DOHH2 (cell line): ENCODE data around the gene GATAD2A.

Experiments
- H3F3A ChIP-seq: fragments of 200-600 bp; sonication (generic), shearing (Covaris generic); 2 replicates; pipeline ENCODE4 v1.6.0; 2016; ENCODE audit warnings: antibody characterized with exemption, mild to moderate bottlenecking; ENCODE audit not compliant: control insufficient read depth, insufficient read depth
- H3K27ac ChIP-seq: fragments of 200-600 bp; sonication (generic); 2 replicates; pipeline ENCODE4 v1.5.1; 2014; ENCODE audit warnings: low read depth, mild to moderate bottlenecking, low read length, moderate library complexity
- H3K27me3 ChIP-seq: fragments of 200-600 bp; sonication (generic); 2 replicates; pipeline ENCODE4 v1.6.1; 2014; ENCODE audit warnings: mild to moderate bottlenecking, low read length, mixed read lengths; ENCODE audit not compliant: control insufficient read depth
- H3K36me3 ChIP-seq: fragments of 200-600 bp; sonication (generic); 2 replicates; pipeline ENCODE4 v1.6.1; 2014; ENCODE audit warnings: mild to moderate bottlenecking, low read length, moderate library complexity, mixed read lengths; ENCODE audit not compliant: control insufficient read depth
- H3K4me1 ChIP-seq: fragments of 200-600 bp; sonication (generic); 2 replicates; pipeline ENCODE4 v1.6.1; 2014; ENCODE audit warnings: mild to moderate bottlenecking, low read length, mixed read lengths; ENCODE audit not compliant: control insufficient read depth
- H3K4me2 ChIP-seq: fragments of 200-600 bp; sonication (generic); 2 replicates; pipeline ENCODE4 v1.6.0; 2014; ENCODE audit warnings: mild to moderate bottlenecking, low read length, moderate library complexity
- H3K4me3 ChIP-seq: fragments of 200-600 bp; sonication (generic); 2 replicates; pipeline ENCODE4 v1.5.1; 2014; ENCODE audit warnings: mild to moderate bottlenecking, low read length, mixed read lengths
- H3K79me2 ChIP-seq: fragments of 200-600 bp; sonication (generic); 2 replicates; pipeline ENCODE4 v1.6.1; 2014; ENCODE audit warnings: mild to moderate bottlenecking, low read length, mixed read lengths; ENCODE audit not compliant: control insufficient read depth
- H3K9me2 ChIP-seq: fragments of 200-600 bp; sonication (generic); replicated peaks from 2 replicates; pipeline ENCODE4 v1.6.1; 2014; ENCODE audit warnings: mild to moderate bottlenecking, low read length, mixed read lengths; ENCODE audit not compliant: control insufficient read depth
- H3K9me3 ChIP-seq: fragments of 200-600 bp; sonication (generic); 2 replicates; pipeline ENCODE4 v1.6.1; 2014; ENCODE audit warnings: antibody characterized with exemption, low read length, mixed read lengths; ENCODE audit not compliant: control insufficient read depth, insufficient read depth
- H4K20me1 ChIP-seq: fragments of 200-600 bp; sonication (generic); 2 replicates; pipeline ENCODE4 v1.6.0; 2014; ENCODE audit warnings: low read depth, mild to moderate bottlenecking, antibody characterized with exemption, low read length, moderate library complexity; ENCODE audit not compliant: control insufficient read depth, insufficient read depth
- EZH2phosphoT487 ChIP-seq: fragments of 200-600 bp; sonication (generic); IDR thresholded peaks from 2 replicates; pipeline ENCODE4 v1.6.1; 2017; ENCODE audit warnings: borderline replicate concordance, mild to moderate bottlenecking, antibody characterized with exemption, low read length, moderate library complexity, mixed read lengths
- TF ChIP-seq, protein P1 (sequence below): fragments of 200-600 bp; sonication (generic); IDR thresholded peaks from one replicate; pipeline ENCODE4 v1.5.1; 2014; ENCODE audit warnings: antibody characterized with exemption, mild to moderate bottlenecking, low read depth, low read length; ENCODE audit not compliant: poor library complexity, severe bottlenecking

The GATAD2A gene

DNA sequence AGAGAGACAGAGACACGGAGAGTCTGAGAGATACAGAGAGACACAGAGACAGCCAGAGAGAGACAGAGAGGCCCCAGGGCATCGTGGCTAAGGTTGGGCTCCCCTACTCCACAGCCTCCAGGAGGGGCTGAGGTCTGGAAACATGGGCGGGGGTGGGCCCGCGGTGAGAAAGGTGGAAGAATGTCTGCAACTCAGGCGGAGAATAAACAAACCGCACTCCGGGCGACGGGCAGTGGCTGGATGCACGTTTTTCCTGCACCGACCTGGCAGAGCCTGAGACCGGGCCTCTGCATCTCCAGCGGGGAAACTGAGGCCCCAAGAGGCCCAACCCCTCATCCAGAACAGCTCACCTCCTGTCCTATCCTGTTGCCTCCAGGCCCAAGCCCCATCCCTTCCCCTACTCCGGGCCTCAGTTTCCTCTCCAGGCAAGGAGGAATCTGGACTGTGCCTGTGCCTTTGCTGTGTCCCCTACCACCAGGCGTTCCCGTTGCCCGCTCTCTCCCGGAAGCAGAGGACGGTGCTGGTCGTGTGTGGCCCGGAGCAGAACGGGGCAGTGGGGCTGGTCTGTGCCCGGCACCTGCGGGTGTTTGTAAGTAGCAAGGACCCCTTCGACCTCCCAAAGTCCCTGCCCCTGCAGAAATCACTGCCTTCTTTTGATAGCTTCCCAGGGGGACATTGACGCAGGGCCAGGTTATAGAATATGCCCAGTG is 129.2 kb downstream of the GATAD2A start:
- TF ChIP-seq, protein P1, sequence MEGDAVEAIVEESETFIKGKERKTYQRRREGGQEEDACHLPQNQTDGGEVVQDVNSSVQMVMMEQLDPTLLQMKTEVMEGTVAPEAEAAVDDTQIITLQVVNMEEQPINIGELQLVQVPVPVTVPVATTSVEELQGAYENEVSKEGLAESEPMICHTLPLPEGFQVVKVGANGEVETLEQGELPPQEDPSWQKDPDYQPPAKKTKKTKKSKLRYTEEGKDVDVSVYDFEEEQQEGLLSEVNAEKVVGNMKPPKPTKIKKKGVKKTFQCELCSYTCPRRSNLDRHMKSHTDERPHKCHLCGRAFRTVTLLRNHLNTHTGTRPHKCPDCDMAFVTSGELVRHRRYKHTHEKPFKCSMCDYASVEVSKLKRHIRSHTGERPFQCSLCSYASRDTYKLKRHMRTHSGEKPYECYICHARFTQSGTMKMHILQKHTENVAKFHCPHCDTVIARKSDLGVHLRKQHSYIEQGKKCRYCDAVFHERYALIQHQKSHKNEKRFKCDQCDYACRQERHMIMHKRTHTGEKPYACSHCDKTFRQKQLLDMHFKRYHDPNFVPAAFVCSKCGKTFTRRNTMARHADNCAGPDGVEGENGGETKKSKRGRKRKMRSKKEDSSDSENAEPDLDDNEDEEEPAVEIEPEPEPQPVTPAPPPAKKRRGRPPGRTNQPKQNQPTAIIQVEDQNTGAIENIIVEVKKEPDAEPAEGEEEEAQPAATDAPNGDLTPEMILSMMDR = no peak
- no peak for TF ChIP-seq EZH2phosphoT487
- Histone ChIP-seq H3F3A (peaks cover 10% of the 10 kb centered on the region), H3K79me2 (no peaks in the 10 kb centered on the region), H3K9me3 (no peaks in the 10 kb centered on the region), H4K20me1 (no peaks in the 10 kb centered on the region), H3K27ac (no peak overlapping the region), H3K36me3 (peaks cover 3% of the 10 kb centered on the region; the same call in 1 of the 2 replicates), H3K4me2 (no peak overlapping the region), H3K27me3 (peaks cover 16% of the 10 kb centered on the region), H3K9me2 (no peaks in the 10 kb centered on the region), H3K4me3 (no peak overlapping the region), H3K4me1 (peaks cover 23% of the 10 kb centered on the region)

DNA sequence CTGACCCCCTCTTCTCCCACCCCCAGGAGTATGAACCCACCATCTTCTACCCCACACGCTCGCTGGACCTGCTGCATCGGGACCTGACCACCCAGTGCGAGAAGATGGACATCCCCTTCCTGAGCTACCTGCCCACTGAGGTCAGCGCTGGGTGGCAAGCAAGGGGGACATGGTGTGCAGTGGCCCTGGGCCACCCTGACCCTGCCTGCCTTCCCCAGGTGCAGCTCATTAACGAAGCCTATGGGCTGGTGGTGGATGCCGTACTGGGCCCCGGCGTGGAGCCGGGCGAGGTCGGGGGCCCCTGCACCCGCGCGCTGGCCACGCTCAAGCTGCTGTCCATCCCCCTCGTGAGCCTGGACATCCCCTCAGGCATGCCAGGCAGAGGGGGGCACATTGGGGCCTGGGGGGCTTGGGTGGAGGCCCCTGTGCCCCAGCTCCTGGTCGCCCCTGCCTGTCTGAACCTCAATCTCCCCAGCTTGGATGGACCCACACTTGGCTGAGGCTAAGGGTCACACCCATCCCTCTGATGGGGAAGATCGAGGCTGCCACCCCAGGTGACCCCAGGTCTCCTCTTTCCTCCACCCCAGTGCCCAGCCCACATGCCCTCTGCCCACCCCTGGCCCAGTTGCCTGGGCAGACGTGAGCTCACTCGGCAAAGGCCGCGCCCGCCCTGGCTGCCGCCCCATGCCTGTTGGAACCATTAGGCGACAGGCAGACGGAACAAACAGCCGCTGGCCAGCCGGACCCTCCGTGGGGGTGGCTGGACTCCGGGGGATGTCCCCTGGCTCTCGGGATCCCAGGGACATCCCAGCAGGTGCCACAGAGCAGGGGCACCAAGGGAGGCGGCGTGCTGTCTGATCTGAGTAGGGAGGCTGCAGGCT is 130.1 kb downstream of the GATAD2A start:
- no peak overlapping the region for H3K4me3 ChIP-seq
- no peaks in the 10 kb centered on the region for H3K79me2 ChIP-seq
- H3F3A ChIP-seq = peaks cover 8% of the 10 kb centered on the region
- H3K9me2 ChIP-seq = no peaks in the 10 kb centered on the region
- H3K27me3 ChIP-seq = peaks cover 16% of the 10 kb centered on the region
- no peak overlapping the region for H3K27ac ChIP-seq
- H3K4me1 ChIP-seq = peaks cover 24% of the 10 kb centered on the region
- H3K4me2 ChIP-seq = no peak overlapping the region
- H3K36me3 ChIP-seq = peaks cover 3% of the 10 kb centered on the region; the same call in 1 of the 2 replicates
- no peak for TF ChIP-seq EZH2phosphoT487
- TF ChIP-seq, protein P1 = no peak
- H4K20me1 ChIP-seq = no peaks in the 10 kb centered on the region
- H3K9me3 ChIP-seq = no peaks in the 10 kb centered on the region

DNA sequence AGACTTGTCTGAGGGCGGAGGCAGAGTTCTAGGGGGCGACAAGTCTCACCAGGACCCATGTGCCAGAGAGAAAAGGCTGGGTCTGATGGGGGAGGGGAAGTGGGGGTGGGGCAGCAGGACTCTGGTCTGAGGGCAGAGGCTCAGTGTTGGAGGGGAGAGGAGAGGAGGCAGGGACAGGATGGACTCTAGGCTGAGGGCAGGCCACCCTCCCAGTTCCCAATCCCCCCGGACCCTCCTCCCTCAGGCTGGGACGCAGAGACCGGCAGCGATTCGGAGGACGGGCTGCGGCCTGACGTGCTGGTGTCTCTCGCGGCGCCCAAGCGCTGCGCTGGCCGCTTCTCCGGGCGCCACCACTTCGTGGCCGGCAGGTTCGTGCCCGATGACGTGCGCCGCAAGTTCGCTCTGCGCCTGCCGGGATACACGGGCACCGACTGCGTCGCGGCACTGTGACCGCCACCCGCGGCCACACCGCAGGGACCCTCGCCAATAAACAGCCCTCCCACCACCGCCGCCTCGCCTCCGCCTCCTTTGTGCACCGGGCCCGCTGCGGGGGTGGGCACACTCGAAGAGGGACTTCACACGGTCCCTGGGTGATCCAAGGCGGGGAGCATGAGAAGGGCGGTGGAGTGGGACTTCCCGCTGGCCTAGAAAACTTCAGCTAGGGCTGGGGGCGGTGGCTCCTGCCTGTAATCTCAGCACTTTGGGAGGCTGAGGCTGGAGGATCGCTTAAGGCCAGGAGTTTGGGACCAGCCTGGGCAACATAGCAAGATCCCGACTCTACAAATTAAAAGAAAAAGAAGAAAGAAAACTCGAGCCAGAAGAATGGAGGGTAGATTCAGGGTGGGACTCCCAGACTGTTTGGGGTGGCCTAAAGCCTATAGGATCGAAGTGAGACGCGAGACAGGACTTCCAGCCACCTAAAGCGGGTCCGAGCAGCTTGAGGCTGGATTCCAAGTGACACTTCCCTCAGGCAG is 131.9 kb downstream of the GATAD2A start:
- Histone ChIP-seq H3K27me3 (peaks cover 16% of the 10 kb centered on the region), H4K20me1 (no peaks in the 10 kb centered on the region), H3K9me2 (no peaks in the 10 kb centered on the region), H3F3A (peaks cover 3% of the 10 kb centered on the region), H3K4me3 (peak overlapping the region; percentile 57; the same call in 1 of the 2 replicates), H3K27ac (no peak overlapping the region), H3K36me3 (no peaks in the 10 kb centered on the region), H3K4me2 (peak overlapping the region; percentile 55), H3K9me3 (no peaks in the 10 kb centered on the region), H3K79me2 (no peaks in the 10 kb centered on the region), H3K4me1 (peaks cover 30% of the 10 kb centered on the region)
- TF ChIP-seq, protein P1 = no peak
- TF ChIP-seq EZH2phosphoT487 = no peak
